Amniotic epithelial cell (primary cell): ENCODE data around the gene MT1E.
"Not testable (repeated sequence)": the region's sequence is repeated elsewhere in the genome, so short reads cannot be mapped to it uniquely, and the experiment has no call there.

ENCODE experiments used
- DNase-seq: peaks from one replicate; pipeline ENCODE4 v3.0.0-alpha.2; 2010; ENCODE audit warnings: low read depth

MT1E gene

GRCh38 chr16:56647641-56648431 is 22.3 kb downstream of the MT1E start:
- no peak for DNase-seq

DNA sequence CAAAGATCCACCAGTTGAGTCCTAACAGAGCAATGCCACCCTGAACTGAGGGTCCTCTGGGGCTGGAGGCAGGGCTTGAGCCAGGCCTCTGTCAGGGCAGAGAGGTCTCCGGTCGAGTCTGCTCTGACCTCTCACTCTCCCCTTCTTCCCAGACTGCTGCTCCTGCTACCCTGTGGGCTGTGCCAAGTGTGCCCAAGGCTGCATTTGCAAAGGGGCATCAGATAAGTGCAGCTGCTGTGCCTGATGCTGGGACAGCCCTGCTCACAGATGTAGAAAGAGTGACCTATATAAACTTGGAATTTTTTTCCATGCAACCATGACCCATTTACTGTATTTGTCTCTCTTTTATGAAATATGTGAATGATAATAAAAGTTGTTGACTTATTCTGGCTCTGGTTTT is 23.7 kb downstream of the MT1E start:
- DNase-seq: no peak

DNA sequence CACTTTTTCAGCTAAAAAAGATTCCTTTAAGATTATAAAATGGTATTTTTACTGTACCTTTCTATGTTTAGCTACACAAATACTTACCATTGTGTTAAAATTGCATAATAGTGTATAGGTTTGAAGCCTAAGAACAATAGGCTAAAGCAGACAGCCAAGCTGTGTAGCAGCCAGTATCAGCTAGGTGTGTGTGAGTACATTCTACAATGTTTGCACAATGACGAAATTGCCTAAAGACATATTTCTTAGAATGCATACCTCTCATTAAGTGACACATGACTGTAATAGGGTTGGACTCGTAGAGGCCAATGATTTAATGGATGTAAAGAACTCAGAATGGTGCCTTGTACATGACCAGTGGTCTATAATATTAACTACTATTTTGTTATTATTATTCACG is 24.2 kb downstream of the MT1E start:
- DNase-seq: no peak

DNA sequence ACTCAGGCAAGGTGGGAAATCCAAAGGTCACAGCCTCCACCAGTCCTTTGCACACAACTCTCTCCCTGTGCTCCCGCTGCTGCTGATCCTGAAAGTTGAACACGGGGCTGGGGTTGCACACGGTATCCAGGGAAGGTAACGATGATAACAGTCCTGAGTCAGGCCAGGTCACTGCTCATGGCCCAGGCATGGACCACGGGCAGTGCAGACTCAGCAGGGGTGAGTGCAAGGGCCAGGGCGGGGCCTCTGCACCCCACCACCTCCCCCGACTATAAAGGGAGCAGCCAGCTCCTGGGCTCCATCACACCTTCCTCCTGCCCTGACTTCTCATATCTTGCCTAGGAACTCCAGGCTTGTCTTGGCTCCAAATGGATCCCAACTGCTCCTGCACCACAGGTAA is 26.0 kb downstream of the MT1E start, which contains the start of gene MT1B:
TSS of gene MT1B (plus strand) at position 301 of the 400 bp plus-strand sequence. CDS start at position 369, 68 bp downstream.
- no peak for DNase-seq

DNA sequence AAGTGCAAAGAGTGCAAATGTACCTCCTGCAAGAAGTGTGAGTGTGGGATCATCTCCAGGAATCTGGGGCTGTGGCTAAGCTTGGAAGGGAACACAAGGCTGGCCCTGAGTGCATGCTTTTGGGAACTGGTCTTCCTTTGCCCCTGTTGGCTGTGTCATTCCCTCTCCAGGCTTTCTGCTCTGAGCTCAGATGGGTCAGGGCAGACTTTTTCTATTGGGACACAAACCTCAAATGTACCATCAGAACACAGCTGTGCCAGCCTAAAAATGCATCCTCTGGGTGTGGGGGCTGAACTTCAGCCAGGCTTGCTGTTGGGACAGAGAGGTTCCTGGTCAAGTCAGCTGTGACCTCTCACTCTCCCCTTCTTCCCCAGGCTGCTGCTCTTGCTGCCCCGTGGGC is 27.0 kb downstream of the MT1E start:
- DNase-seq: no peak

GRCh38 chr16:56653218-56653617 is 27.6 kb downstream of the MT1E start:
- no peak for DNase-seq

GRCh38 chr16:56657555-56658326 is 32.2 kb downstream of the MT1E start, which contains the start of gene MT1F:
MT1F (plus strand) TSS chr16:56657959; CDS start chr16:56658059, 100 bp downstream.
- peak; percentile 33 for DNase-seq

DNA sequence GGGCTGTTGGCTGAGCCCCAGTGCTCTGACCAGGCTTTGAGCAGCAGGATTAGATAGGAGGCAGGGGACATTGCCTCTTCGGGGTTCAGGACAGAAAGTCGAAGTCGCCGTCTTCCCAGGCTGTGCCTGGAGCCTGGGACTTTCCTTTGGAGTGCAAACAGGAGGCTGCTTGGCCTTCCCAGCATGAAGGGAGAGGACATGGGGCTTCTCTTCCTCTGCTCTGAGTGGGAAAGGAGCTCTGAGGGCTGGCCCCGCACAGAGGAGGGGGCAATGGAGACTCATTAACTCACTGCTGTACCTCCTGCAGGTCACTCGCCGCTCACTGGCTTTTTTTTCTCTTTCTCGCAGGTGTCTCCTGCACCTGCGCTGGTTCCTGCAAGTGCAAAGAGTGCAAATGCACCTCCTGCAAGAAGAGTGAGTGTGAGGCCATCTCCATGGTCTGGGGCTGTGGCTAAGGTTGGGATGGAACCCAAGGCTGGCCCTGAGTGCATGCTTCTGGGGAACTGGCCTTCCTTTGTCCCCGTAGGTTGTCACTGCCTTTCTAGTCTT is 32.8 kb downstream of the MT1E start:
- no peak for DNase-seq

GRCh38 chr16:56662357-56663354 is 37.1 kb downstream of the MT1E start:
- no peak for DNase-seq

GRCh38 chr16:56664506-56664905 is 38.9 kb downstream of the MT1E start:
- DNase-seq: no peak

- not testable (repeated sequence) for DNase-seq
These were observed 40.0 kb downstream of the MT1E start for GRCh38 chr16:56665286-56666261.

- peak; percentile 19 for DNase-seq
These were observed 42.3 kb downstream of the MT1E start, which contains the start of gene MT1G for GRCh38 chr16:56667581-56668571. MT1G (minus strand) TSS chr16:56668065; CDS start chr16:56667993, 72 bp downstream.

- no peak for DNase-seq
These were observed 43.6 kb downstream of the MT1E start, which contains the start of gene MT1H for GRCh38 chr16:56669005-56669839. MT1H (plus strand) TSS chr16:56669814; CDS start chr16:56669885, 71 bp downstream.

DNA sequence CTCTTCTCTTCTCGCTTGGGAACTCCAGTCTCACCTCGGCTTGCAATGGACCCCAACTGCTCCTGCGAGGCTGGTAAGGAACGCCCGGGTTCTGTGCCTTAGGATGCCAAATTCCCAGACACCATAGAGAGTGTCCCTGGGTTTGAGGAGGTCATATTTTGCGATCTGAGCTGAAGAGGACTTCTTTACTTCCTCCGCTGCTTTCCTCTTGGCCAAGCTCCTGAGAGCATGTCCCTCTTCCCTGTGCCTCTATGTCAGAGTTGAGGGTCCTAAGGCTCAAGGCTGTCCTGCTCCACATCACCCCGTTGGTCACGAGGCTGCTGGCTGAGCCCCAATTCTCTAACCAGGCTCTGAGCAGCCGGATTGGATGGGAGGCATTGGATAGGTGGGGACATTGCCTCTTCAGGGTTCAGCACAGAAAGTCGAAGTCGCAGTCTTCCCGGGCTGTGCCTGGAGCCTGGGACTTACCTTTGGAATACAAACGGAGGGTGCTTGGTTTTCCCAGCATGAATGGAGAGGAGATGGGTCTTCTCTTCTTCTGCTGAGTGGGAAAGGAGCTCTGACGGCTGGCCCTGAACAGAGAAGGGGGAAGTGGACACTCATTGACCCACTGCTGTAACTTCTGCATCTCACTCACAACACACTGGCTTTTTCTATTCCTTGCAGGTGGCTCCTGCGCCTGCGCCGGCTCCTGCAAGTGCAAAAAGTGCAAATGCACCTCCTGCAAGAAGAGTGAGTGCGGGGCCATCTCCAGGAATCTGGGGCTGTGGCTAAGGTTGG is 44.4 kb downstream of the MT1E start:
- no peak for DNase-seq

DNA sequence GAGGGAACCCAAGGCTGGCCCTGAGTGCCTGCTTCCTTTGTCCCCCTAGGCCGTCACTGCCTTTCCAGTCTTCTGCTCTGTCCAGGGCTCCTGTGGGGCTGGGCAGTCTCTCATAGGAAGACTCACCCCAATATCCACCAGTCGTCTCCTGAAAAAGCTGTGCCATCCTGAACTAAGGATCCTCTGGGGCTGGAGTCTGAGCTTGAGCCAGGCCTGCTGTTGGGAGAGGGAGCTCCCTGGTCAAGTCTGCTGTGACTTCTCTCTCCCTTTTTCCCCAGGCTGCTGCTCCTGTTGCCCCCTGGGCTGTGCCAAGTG is 45.0 kb downstream of the MT1E start:
- DNase-seq: no peak

DNA sequence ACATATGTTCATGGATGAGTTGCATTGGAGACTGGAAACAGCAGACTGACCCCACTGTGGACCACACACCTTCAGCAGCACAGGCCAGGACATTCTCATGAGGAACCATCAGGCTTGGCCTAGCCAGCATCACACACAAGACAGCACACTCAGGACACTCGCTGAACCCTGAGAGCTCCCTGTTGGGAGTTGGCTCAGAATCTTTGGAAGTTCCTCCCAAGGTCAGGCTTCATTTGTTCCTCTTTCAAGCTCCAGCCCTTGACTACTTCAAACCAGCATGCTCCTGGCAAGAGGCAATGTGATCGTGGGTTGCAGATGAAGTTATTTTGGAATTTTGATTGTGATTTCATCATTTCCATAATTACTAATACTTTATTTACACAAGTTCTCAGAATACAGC is 46.1 kb downstream of the MT1E start:
- not testable (repeated sequence) for DNase-seq

- not testable (repeated sequence) for DNase-seq
These were observed 46.6 kb downstream of the MT1E start for GRCh38 chr16:56672171-56672570.
